ENCODE measurements around the gene ZNF500.

DNA sequence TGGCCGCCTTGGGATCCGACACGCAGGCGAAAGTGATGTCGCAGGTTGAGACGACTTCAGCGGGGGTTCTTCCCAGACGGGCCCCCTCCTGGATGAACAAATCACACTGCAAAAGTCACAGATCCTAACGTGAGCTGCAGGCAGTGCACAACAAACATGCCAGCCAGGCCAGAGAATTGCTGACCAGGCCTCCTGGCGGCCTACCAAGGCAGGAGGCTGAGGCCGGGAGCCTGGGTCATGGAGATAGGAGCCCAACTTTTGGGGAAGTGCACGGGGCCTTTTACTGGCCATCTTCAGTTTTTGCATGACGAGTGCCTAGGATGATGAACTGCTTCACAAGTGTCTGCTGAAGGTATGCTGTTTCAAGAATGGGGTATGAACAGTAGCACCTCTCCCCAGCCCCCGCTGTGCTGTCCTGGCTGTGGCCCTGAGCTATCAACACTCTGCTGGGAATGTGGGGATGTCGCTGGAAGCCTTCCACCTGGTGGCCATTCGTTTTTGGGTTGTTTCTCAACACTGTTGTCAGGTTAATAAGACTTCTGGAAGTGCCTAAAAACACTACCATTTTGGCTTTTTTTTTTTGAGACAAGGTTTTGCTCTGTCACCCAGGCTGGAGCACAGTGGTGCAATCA, 47.7 kb upstream of the ZNF500 start:
- TF ChIP-seq, protein P1, sequence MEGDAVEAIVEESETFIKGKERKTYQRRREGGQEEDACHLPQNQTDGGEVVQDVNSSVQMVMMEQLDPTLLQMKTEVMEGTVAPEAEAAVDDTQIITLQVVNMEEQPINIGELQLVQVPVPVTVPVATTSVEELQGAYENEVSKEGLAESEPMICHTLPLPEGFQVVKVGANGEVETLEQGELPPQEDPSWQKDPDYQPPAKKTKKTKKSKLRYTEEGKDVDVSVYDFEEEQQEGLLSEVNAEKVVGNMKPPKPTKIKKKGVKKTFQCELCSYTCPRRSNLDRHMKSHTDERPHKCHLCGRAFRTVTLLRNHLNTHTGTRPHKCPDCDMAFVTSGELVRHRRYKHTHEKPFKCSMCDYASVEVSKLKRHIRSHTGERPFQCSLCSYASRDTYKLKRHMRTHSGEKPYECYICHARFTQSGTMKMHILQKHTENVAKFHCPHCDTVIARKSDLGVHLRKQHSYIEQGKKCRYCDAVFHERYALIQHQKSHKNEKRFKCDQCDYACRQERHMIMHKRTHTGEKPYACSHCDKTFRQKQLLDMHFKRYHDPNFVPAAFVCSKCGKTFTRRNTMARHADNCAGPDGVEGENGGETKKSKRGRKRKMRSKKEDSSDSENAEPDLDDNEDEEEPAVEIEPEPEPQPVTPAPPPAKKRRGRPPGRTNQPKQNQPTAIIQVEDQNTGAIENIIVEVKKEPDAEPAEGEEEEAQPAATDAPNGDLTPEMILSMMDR (IDR thresholded peaks at IDR 0.05; ENCODE audit: insufficient read depth, low read length, poor library complexity, severe bottlenecking): no peak
- no peak for TF ChIP-seq EZH2phosphoT487 (conservative IDR thresholded peaks at IDR 0.05; ENCODE audit: low read length)

Measured in SU-DHL-6 (cell line).